Measurements from ENCODE around the gene LUZP1.

LUZP1 gene

GRCh38 chr1:23214640-23215039 is 46.0 kb upstream of the LUZP1 start:
- TF ChIP-seq MYC (IDR thresholded peaks at IDR 0.05; ENCODE audit: low read depth, low read length) (no peak), MAX (IDR thresholded peaks at IDR 0.05; ENCODE audit: low read depth, low read length) (no peak), POLR2A (IDR thresholded peaks at IDR 0.05; ENCODE audit: extremely low read depth, insufficient read length) (no peak)
- TF ChIP-seq, protein P1, sequence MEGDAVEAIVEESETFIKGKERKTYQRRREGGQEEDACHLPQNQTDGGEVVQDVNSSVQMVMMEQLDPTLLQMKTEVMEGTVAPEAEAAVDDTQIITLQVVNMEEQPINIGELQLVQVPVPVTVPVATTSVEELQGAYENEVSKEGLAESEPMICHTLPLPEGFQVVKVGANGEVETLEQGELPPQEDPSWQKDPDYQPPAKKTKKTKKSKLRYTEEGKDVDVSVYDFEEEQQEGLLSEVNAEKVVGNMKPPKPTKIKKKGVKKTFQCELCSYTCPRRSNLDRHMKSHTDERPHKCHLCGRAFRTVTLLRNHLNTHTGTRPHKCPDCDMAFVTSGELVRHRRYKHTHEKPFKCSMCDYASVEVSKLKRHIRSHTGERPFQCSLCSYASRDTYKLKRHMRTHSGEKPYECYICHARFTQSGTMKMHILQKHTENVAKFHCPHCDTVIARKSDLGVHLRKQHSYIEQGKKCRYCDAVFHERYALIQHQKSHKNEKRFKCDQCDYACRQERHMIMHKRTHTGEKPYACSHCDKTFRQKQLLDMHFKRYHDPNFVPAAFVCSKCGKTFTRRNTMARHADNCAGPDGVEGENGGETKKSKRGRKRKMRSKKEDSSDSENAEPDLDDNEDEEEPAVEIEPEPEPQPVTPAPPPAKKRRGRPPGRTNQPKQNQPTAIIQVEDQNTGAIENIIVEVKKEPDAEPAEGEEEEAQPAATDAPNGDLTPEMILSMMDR (IDR thresholded peaks at IDR 0.05; ENCODE audit: low read depth, low read length), result no peak
- no peak overlapping the region for H3K4me3 ChIP-seq (ENCODE audit: low read depth, low read length)
- no peak for DNase-seq (ENCODE audit: low read depth)

- DNase-seq (ENCODE audit: low read depth), result no peak
- no peak overlapping the region for H3K4me3 ChIP-seq (ENCODE audit: low read depth, low read length)
- TF ChIP-seq MYC (IDR thresholded peaks at IDR 0.05; ENCODE audit: low read depth, low read length) (no peak), POLR2A (IDR thresholded peaks at IDR 0.05; ENCODE audit: extremely low read depth, insufficient read length) (no peak), MAX (IDR thresholded peaks at IDR 0.05; ENCODE audit: low read depth, low read length) (no peak)
- TF ChIP-seq, protein P1 (IDR thresholded peaks at IDR 0.05; ENCODE audit: low read depth, low read length), result no peak
Observed at GRCh38 chr1:23211955-23212354, 43.3 kb upstream of the LUZP1 start.

- H3K4me3 ChIP-seq (ENCODE audit: low read depth, low read length), result no peak overlapping the region
- DNase-seq (ENCODE audit: low read depth), result no peak
- TF ChIP-seq, protein P1 (IDR thresholded peaks at IDR 0.05; ENCODE audit: low read depth, low read length), result no peak
- TF ChIP-seq MAX (IDR thresholded peaks at IDR 0.05; ENCODE audit: low read depth, low read length), result no peak
- TF ChIP-seq MYC (IDR thresholded peaks at IDR 0.05; ENCODE audit: low read depth, low read length), result no peak
- no peak for TF ChIP-seq POLR2A (IDR thresholded peaks at IDR 0.05; ENCODE audit: extremely low read depth, insufficient read length)
Observed at GRCh38 chr1:23210963-23211362, 42.3 kb upstream of the LUZP1 start.

DNA sequence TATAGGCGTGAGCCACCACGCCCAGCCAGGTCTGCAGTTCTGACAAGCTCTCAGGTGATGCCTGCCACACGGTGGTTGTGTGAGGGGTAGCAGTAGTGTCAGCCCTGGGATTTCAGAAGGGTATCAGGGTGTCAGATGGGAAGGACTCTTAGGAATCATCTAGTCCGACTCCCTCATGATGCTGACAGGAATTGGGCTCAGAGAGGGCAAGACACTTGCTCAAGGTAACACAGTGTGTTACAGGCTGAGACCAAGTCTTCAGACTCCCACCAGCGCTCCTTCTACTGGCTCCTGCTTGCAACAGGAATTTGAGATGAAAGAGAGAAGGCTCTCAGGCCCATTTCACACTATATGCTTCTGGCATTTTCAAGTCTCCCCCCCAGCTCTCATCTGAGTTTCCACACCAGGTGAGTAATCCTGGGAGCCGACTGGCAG is 41.7 kb upstream of the LUZP1 start:
- H3K4me3 ChIP-seq (ENCODE audit: low read depth, low read length), result no peak overlapping the region

GRCh38 chr1:23209770-23210169 is 41.1 kb upstream of the LUZP1 start:
- no peak for DNase-seq (ENCODE audit: low read depth)
- TF ChIP-seq POLR2A (IDR thresholded peaks at IDR 0.05; ENCODE audit: extremely low read depth, insufficient read length), result no peak
- no peak for TF ChIP-seq MAX (IDR thresholded peaks at IDR 0.05; ENCODE audit: low read depth, low read length)
- TF ChIP-seq MYC (IDR thresholded peaks at IDR 0.05; ENCODE audit: low read depth, low read length), result no peak
- TF ChIP-seq, protein P1 (IDR thresholded peaks at IDR 0.05; ENCODE audit: low read depth, low read length), result no peak

More for the DNA sequence above, 41.7 kb upstream of the LUZP1 start:
- TF ChIP-seq, protein P1 (IDR thresholded peaks at IDR 0.05; ENCODE audit: low read depth, low read length), result no peak
- TF ChIP-seq MAX (IDR thresholded peaks at IDR 0.05; ENCODE audit: low read depth, low read length) (no peak), MYC (IDR thresholded peaks at IDR 0.05; ENCODE audit: low read depth, low read length) (no peak), POLR2A (IDR thresholded peaks at IDR 0.05; ENCODE audit: extremely low read depth, insufficient read length) (no peak)
- DNase-seq (ENCODE audit: low read depth), result no peak

More at GRCh38 chr1:23209770-23210169, 41.1 kb upstream of the LUZP1 start:
- H3K4me3 ChIP-seq (ENCODE audit: low read depth, low read length), result no peak overlapping the region

All from NB4 (cell line).